ENCODE data around the gene C1orf21.

DNA sequence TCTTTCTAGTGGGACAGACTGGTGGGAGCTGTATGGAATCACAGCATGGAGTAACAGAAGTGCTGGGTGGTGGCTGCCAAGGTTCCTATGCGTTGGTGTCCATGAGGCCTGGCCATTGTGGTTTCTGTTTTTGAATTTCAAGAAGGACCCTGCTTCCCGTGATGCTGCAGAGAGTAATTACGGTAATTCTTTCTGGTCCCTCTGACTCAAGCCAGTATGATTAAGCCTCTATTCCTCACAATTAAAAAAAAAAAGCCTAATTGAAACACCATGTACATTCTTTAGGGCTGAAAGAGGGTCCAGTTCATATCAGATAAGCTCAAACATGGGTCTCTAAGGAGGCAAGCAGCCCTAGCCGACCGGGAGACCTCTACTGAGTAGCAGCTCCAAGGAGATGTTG, 10.5 kb upstream of the C1orf21 start:
- TF ChIP-seq CTCF (IDR thresholded peaks at IDR 0.05; ENCODE audit: extremely low read depth in 1 of 2, insufficient read depth in 1 of 2, low read depth in 1 of 2, low read length in 2 of 2): no peak
- no peak for TF ChIP-seq POLR2A (IDR thresholded peaks at IDR 0.05; ENCODE audit: low read depth, low read length)
